GM21786 (cell line): Measurements from ENCODE around the gene KLK8.

ENCODE experiments used
- ATAC-seq: cut with Tn5 transposase; IDR thresholded peaks from one replicate; pipeline ENCODE4 v1.9.1; 2021; ENCODE audit not compliant: unreplicated experiment

Gene KLK8

DNA sequence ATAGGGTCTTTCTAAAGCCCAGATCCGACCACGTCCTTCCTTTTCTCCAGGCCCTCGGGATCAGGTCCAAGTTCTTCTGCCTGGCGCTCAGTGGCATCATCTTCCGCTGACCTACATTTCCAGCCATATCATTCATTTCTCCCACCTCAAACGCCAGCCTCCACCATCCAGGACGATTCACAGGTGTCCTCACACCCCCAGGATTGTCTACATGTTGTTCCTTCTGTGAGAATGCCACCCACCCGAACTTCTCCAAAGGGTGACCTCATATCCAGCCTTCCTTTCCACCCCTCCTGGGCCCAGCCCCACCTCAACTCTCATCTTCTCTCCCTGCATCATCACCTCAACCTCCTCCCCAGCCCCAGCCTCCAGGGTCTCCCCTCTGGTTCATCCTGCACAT, 43.8 kb downstream of the KLK8 start:
- ATAC-seq: no peak

DNA sequence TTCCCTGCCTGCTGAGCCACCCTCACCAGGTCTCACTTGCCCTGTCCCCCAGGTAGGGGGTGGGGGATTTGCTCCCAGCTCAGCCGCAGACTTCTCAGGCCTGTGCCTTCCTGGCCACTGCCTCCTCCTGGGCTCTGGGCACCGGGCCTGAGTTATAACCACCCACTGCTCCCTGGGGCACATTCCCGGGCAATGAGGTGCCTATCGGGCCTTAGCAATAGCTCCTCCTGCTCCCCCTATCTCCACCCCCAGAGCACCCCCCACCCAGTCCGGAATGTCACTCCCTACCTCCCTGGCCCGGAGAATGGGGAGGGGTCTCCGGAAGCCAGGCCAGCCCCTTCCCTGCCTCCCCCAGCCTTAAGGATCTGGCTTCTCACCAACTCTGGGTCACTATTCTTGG, 48.5 kb downstream of the KLK8 start, which contains the start of gene KLK5:
Gene KLK5 (minus strand): TSS at position 129 of the 400 bp plus-strand sequence. CDS start 381 bp downstream, outside the sequence.
- no peak for ATAC-seq

DNA sequence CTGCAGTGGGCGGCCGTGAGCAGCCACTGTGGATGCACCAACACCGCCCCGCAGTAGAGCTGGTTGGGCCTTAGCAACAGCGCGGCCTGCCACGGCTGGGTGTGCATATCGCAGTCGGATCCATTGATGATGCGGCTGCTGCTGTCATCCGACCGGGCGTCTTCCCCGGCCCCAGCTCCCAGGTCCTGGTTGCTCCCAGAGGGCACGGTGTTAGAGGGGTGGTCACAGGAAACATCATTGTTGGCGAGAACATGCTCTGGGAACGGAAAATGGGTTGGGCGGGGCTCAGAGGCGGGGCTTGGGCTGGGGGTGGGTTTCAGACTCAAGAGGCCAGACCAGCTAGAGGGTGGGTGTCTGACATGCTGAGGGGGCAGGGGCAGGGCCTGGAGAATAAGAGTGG, 51.5 kb downstream of the KLK8 start:
- ATAC-seq: no peak

DNA sequence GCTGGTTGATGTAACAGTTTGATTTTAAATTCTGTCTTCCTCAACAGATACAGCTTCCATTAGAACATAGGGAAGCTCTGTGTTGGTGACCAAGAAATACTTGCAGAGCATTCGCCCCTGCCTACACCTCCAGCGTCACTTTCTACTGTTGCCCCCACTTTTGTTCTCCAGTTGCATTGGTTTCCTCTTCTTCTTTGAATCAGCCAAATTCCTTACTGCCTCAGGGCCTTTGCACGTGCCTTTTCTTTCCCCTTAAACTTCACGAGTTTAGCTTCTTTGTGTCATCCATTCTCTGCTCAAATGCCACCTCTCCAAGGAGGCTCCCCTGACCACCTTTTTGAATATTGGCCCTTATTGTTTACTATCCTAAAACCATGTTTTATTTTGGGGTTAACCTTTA, 54.3 kb downstream of the KLK8 start:
- ATAC-seq: no peak
